Activated T-helper 1 cell treated with Interleukin-2 at 50 U/mL for 16 hours (primary cell): ENCODE data around the gene DHRS4L2.
"Not testable (repeated sequence)": the region's sequence is repeated elsewhere in the genome, so short reads cannot be mapped to it uniquely, and the experiment has no call there.

Experiments used
- DNase-seq: peaks from one replicate; pipeline ENCODE4 v3.0.0-alpha.2; 2020; ENCODE audit warnings: low read depth

The DHRS4L2 gene

DNA sequence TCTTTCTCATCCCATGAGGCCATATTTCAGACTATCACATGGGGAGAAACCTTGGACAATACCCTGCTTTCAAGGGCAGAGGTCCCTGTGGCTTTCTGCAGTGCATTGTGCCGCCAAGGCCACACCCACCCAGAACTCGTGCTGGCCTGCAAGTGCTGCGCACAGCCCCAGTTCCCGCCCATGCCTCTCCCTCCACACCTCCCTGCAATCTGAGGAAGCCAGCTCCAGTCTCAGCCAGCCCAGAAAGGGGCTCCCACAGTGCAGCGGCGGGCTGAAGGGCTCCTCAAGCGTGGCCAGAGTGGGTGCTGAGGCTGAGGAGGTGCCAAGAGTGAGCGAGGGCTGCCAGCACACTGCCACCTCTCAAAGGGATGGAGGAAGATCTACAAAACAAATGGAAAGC is 15.6 kb upstream of the DHRS4L2 start:
- not testable (repeated sequence) for DNase-seq

DNA sequence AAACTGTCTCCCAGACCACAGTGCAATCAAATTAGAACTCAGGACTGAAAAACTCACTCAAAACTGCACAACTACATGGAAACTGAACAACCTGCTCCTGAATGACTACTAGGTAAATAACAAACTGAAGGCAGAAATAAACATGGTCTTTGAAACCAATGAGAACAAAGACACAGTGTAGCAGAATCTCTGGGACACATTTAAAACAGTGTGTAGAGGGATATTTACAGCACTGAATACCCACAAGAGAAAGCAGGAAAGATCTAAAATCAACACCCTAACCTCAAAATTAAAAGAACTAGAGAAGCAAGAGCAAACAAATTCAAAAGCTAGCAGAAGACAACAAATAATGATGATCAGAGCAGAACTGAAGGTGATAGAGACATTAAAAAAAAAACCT is 14.7 kb upstream of the DHRS4L2 start:
- not testable (repeated sequence) for DNase-seq

- DNase-seq: not testable (repeated sequence)
Observed at GRCh38 chr14:23977208-23977607, 11.5 kb upstream of the DHRS4L2 start.

- DNase-seq: not testable (repeated sequence)
Observed at GRCh38 chr14:23981951-23982813, 6.5 kb upstream of the DHRS4L2 start.

- DNase-seq: no peak
Observed at GRCh38 chr14:23984891-23985602, 3.7 kb upstream of the DHRS4L2 start.

- DNase-seq: not testable (repeated sequence)
Observed at GRCh38 chr14:23988223-23988606, 514 bp upstream of the DHRS4L2 start.

- DNase-seq: not testable (repeated sequence)
Observed at GRCh38 chr14:23989734-23990445, 1.2 kb downstream of the DHRS4L2 start.

GRCh38 chr14:23990961-23991360 is 2.2 kb downstream of the DHRS4L2 start:
- not testable (repeated sequence) for DNase-seq

- DNase-seq: not testable (repeated sequence)
Observed at GRCh38 chr14:23993042-23993441, 4.3 kb downstream of the DHRS4L2 start.

DNA sequence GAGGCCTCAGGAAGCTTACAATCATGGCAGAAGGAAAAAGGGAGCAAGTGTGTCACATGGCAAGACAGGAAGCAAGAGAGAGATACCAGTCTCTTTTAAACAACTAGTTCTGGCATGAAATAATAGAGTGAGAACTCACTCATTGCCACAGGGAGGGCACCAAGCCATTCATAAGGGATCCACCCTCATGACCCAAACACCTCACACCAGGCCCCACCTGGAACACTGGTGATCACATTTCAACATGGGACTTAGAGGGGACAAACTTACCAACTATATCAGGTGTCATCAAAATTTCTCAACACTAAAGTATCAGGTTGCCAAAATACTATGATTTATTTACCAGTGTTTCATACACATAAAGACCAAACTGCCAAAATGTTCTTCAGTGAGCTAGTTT is 7.3 kb downstream of the DHRS4L2 start:
- DNase-seq: not testable (repeated sequence)

DNA sequence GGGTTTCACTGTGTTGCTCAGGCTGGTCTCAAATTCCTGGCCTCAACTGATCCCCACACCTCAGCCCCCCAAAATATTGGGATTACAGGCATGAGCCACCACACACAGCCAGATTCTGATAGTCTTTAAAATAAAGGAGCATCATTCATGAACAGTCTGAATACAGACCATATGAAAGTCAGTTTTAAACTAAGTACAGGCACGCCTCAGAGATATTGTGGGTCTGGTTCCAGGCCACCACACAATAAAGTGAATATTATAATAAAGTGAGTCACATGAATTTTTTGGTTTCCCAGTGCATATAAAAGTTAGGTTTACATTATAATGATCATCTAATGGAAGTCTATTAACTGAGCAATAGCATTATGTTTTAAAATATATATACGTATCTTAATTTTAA is 8.1 kb downstream of the DHRS4L2 start:
- DNase-seq: not testable (repeated sequence)

DNA sequence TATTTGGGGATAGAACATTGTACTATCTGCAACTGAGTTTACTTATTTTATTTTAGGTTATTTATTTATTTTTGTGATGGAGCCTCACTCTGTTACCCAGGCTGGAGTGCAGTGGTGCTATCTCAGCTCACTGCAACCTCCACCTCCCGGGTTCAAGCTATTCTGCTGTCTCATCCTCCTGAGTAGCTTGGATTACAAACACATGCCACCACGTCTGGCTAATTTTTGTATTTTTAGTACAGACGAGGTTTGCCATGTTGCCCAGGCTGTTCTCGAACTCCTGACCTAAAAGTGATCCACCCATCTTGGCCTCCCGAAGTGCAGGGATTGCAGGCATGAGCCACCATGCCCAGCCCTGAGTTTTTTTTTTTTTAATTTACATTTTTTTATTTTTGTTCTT is 10.9 kb downstream of the DHRS4L2 start:
- DNase-seq: not testable (repeated sequence)

GRCh38 chr14:24001078-24001477 is 12.3 kb downstream of the DHRS4L2 start:
- not testable (repeated sequence) for DNase-seq

GRCh38 chr14:24001679-24002078 is 12.9 kb downstream of the DHRS4L2 start:
- DNase-seq: not testable (repeated sequence)

- DNase-seq: not testable (repeated sequence)
Observed at GRCh38 chr14:24006471-24006816, 17.7 kb downstream of the DHRS4L2 start.

DNA sequence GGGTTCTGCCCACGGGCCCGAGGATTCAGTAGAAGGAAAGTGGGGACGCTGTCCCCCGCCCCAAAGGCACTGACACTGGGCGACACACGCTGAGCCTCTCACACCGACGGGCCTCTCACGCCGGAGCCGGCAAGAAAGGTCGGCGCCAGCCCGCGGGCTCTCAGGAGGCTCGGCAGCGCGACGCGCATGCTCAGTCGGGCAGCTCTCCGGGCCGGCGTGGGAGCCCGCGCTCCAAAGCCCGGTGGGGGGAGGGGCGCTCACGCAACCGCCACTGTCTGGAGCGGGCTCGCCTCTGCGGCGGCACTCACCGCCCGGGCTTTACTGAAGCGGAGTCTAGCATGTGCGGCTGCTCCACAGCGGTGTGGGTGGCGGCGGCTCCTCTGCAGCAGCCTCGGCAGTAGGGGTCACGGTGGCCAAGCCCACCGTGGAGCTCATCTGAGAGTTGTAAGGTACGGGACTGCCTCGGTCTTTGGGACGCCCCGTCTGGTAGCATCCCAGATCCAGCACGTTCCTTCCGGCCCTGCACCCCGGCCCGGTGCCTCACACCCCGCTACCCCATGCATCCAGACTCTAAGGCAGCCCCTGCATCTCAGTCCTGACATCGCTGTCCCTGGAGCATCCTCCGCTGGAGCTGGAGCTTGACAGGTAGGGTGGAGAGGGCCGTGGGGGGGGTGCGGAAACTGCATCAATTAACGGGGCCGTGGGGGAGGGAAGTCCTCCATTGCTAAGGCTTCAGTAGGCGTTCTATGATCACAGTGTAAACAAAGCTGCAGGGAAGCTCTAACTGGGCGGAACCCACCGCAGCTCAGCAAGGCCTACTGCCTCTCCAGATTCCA is 18.3 kb downstream of the DHRS4L2 start:
- DNase-seq: peak; percentile 55

GRCh38 chr14:24011051-24011450 is 22.3 kb downstream of the DHRS4L2 start:
- no peak for DNase-seq

GRCh38 chr14:24012726-24013273 is 24.1 kb downstream of the DHRS4L2 start:
- not testable (repeated sequence) for DNase-seq

DNA sequence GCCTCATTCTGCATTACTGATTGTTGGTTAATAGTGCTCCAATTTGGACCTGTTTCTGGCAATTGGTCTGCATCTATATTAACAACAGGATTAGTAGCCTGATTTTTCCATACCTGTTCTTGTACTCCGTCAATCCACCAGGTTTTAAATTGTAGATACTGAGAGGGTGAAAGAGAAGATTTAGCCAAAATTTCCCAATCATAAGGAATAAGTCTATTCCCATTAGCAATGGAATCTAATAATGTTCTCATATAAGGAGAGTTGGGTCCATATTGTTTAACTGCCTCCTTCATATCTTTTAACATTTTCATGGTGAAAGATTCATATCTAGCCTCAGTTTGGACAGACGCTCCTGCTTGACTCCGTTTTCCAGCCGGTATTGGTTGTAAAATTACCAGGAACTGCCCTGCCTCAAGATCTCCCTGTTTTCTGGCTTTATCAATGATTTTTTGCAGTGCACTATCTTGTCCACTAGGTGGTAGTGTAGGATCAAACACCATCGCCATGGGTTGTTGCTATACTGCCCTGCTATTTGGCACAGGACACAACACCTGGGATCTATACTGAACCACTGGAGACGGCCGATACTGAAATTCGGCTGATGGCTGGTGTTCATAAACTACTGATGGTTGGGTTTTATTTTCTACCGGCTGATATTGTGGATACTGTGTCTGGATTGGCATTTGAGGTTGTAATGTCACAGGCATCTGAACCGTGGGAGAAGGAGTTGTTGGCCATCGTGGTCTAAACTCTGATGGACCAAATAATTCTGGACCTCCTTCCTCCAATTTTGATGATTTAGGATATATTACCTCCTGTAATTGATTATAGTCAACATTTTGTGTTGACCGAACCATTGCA is 25.2 kb downstream of the DHRS4L2 start:
- DNase-seq: no peak

GRCh38 chr14:24015745-24016144 is 27.0 kb downstream of the DHRS4L2 start:
- not testable (repeated sequence) for DNase-seq
